ENCODE measurements around the gene FLNB. TPM values are rescaled to one million over a fixed set of nuclear protein-coding genes. Genes with fewer than 3 reads are reported as not detected.

FLNB gene
- total RNA-seq, 1 experiment from 2014 or later = 127 TPM

- TF ChIP-seq, protein P1, sequence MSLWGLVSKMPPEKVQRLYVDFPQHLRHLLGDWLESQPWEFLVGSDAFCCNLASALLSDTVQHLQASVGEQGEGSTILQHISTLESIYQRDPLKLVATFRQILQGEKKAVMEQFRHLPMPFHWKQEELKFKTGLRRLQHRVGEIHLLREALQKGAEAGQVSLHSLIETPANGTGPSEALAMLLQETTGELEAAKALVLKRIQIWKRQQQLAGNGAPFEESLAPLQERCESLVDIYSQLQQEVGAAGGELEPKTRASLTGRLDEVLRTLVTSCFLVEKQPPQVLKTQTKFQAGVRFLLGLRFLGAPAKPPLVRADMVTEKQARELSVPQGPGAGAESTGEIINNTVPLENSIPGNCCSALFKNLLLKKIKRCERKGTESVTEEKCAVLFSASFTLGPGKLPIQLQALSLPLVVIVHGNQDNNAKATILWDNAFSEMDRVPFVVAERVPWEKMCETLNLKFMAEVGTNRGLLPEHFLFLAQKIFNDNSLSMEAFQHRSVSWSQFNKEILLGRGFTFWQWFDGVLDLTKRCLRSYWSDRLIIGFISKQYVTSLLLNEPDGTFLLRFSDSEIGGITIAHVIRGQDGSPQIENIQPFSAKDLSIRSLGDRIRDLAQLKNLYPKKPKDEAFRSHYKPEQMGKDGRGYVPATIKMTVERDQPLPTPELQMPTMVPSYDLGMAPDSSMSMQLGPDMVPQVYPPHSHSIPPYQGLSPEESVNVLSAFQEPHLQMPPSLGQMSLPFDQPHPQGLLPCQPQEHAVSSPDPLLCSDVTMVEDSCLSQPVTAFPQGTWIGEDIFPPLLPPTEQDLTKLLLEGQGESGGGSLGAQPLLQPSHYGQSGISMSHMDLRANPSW (CRISPR knock-in tag; conservative IDR thresholded peaks at IDR 0.05; ENCODE audit: low read depth) = no peak
- TF ChIP-seq NFATC4 (CRISPR knock-in tag; IDR thresholded peaks at IDR 0.05) (0 out of 2 replicates have a peak, but pooled peaks have one; percentile 18), NR1H2 (CRISPR knock-in tag; IDR thresholded peaks at IDR 0.05) (no peak), ZNF425 (CRISPR knock-in tag; conservative IDR thresholded peaks at IDR 0.05) (no peak), PRRX2 (CRISPR knock-in tag; IDR thresholded peaks at IDR 0.05) (no peak), RORB (CRISPR knock-in tag; IDR thresholded peaks at IDR 0.05) (no peak), SOX15 (CRISPR knock-in tag; IDR thresholded peaks at IDR 0.05) (no peak), ELF4 (CRISPR knock-in tag; IDR thresholded peaks at IDR 0.05; ENCODE audit: low read depth) (no peak), FOXJ3 (CRISPR knock-in tag; IDR thresholded peaks at IDR 0.05; ENCODE audit: borderline replicate concordance) (no peak), ZNF121 (CRISPR knock-in tag; IDR thresholded peaks at IDR 0.05) (peak; percentile 63; the same call in 1 of the 2 replicates), JUN (CRISPR knock-in tag; IDR thresholded peaks at IDR 0.05) (no peak), ZNF219 (CRISPR knock-in tag; IDR thresholded peaks at IDR 0.05; ENCODE audit: borderline replicate concordance) (no peak), MXD4 (CRISPR knock-in tag; IDR thresholded peaks at IDR 0.05; ENCODE audit: borderline replicate concordance) (no peak), ZNF416 (CRISPR knock-in tag; IDR thresholded peaks at IDR 0.05) (no peak), GABPB1 (CRISPR knock-in tag; IDR thresholded peaks at IDR 0.05) (peak; percentile 42; the same call in 1 of the 2 replicates), CDX4 (CRISPR knock-in tag; IDR thresholded peaks at IDR 0.05; ENCODE audit: borderline replicate concordance) (no peak), ATF1 (CRISPR knock-in tag; IDR thresholded peaks at IDR 0.05) (peak; percentile 89; the same call in 1 of the 2 replicates), FOXP1 (CRISPR knock-in tag; IDR thresholded peaks at IDR 0.05; ENCODE audit: borderline replicate concordance) (peak; percentile 82; the same call in 1 of the 2 replicates), SP1 (CRISPR knock-in tag; conservative IDR thresholded peaks at IDR 0.05) (0 out of 2 replicates have a peak, but pooled peaks have one; percentile 49), RELA (CRISPR knock-in tag; IDR thresholded peaks at IDR 0.05; ENCODE audit: borderline replicate concordance) (no peak), NFYB (CRISPR knock-in tag; conservative IDR thresholded peaks at IDR 0.05; ENCODE audit: low read depth) (no peak), ZSCAN18 (CRISPR knock-in tag; IDR thresholded peaks at IDR 0.05) (no peak), CREB1 (CRISPR knock-in tag; IDR thresholded peaks at IDR 0.05) (no peak), NR2C2 (CRISPR knock-in tag; IDR thresholded peaks at IDR 0.05) (no peak)
- TF ChIP-seq, protein P2, sequence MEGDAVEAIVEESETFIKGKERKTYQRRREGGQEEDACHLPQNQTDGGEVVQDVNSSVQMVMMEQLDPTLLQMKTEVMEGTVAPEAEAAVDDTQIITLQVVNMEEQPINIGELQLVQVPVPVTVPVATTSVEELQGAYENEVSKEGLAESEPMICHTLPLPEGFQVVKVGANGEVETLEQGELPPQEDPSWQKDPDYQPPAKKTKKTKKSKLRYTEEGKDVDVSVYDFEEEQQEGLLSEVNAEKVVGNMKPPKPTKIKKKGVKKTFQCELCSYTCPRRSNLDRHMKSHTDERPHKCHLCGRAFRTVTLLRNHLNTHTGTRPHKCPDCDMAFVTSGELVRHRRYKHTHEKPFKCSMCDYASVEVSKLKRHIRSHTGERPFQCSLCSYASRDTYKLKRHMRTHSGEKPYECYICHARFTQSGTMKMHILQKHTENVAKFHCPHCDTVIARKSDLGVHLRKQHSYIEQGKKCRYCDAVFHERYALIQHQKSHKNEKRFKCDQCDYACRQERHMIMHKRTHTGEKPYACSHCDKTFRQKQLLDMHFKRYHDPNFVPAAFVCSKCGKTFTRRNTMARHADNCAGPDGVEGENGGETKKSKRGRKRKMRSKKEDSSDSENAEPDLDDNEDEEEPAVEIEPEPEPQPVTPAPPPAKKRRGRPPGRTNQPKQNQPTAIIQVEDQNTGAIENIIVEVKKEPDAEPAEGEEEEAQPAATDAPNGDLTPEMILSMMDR (IDR thresholded peaks at IDR 0.05) = peak; percentile 55
- TF ChIP-seq, protein P3, sequence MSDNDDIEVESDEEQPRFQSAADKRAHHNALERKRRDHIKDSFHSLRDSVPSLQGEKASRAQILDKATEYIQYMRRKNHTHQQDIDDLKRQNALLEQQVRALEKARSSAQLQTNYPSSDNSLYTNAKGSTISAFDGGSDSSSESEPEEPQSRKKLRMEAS (CRISPR knock-in tag; IDR thresholded peaks at IDR 0.05) = peak; percentile 59
- TF ChIP-seq, protein P4, sequence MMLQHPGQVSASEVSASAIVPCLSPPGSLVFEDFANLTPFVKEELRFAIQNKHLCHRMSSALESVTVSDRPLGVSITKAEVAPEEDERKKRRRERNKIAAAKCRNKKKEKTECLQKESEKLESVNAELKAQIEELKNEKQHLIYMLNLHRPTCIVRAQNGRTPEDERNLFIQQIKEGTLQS (CRISPR knock-in tag; conservative IDR thresholded peaks at IDR 0.05) = no peak
- TF ChIP-seq, protein P5, sequence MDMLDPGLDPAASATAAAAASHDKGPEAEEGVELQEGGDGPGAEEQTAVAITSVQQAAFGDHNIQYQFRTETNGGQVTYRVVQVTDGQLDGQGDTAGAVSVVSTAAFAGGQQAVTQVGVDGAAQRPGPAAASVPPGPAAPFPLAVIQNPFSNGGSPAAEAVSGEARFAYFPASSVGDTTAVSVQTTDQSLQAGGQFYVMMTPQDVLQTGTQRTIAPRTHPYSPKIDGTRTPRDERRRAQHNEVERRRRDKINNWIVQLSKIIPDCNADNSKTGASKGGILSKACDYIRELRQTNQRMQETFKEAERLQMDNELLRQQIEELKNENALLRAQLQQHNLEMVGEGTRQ (CRISPR knock-in tag; IDR thresholded peaks at IDR 0.05) = peak; percentile 8; the same call in 1 of the 2 replicates
- TF ChIP-seq, protein P6, sequence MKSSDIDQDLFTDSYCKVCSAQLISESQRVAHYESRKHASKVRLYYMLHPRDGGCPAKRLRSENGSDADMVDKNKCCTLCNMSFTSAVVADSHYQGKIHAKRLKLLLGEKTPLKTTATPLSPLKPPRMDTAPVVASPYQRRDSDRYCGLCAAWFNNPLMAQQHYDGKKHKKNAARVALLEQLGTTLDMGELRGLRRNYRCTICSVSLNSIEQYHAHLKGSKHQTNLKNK (CRISPR knock-in tag; IDR thresholded peaks at IDR 0.05) = no peak
Observed at GRCh38 chr3:58008141-58009025, at the start of gene FLNB (continued).
